IMR-90 (cell line): ENCODE measurements around the gene KCNIP1. TPM values are rescaled to one million over a fixed set of nuclear protein-coding genes. Genes with fewer than 3 reads are reported as not detected.

Experiments used
- ATAC-seq: fragments of 200-7000 bp; cut with Tn5 transposase; 2 replicates; pipeline ENCODE4 v1.9.1; 2020; ENCODE audit warnings: low read depth, mild to moderate bottlenecking, moderate library complexity
- BruUV-seq: library from RNA; stranded (reverse); fragments of 400-500 nt; replicated peaks from 2 replicates; lab custom pipeline; 2021; lab: Mats Ljungman, UMichigan
- CTCF ChIA-PET: fragments of 300-600 bp; formaldehyde crosslinking; extraction: SDS; loops from one replicate; lab custom pipeline; 2021; ENCODE audit warnings: antibody characterized with exemption; lab: Yijun Ruan, JAX
- POLR2A ChIA-PET: fragments of 300-600 bp; sonication (Branson Sonifier 250); formaldehyde crosslinking; loops from one replicate; lab custom pipeline; 2022; ENCODE audit warnings: antibody characterized with exemption; ENCODE audit not compliant: unreplicated experiment; lab: Charles Lee
- DNase-seq: peaks from one replicate; pipeline ENCODE4 v3.0.0; 2013
- H2AFZ ChIP-seq: replicated peaks from 2 replicates; pipeline ENCODE3; 2013; ENCODE audit warnings: low read length, mild to moderate bottlenecking; ENCODE audit not compliant: poor library complexity
- H2AK5ac ChIP-seq: 2 replicates; pipeline ENCODE4 v1.6.1; 2013; ENCODE audit warnings: low read depth, low read length, inconsistent platforms
- H2AK9ac ChIP-seq: replicated peaks from 2 replicates; pipeline ENCODE3; 2013; ENCODE audit warnings: mild to moderate bottlenecking, low read depth, low read length, moderate library complexity; ENCODE audit not compliant: poor library complexity
- H2BK120ac ChIP-seq: 2 replicates; pipeline ENCODE4 v1.6.1; 2013; ENCODE audit warnings: low read depth, low read length, inconsistent platforms
- H2BK15ac ChIP-seq: 3 replicates; pipeline ENCODE4 v1.6.1; 2013; ENCODE audit warnings: low read depth, low read length, inconsistent platforms
- H2BK20ac ChIP-seq: 2 replicates; pipeline ENCODE4 v1.6.1; 2013; ENCODE audit warnings: low read depth, mild to moderate bottlenecking, inconsistent platforms, low read length, moderate library complexity
- H2BK5ac ChIP-seq: 2 replicates; pipeline ENCODE4 v1.6.1; 2013; ENCODE audit warnings: mild to moderate bottlenecking, low read depth, low read length, inconsistent platforms; ENCODE audit not compliant: poor library complexity, severe bottlenecking
- H3K14ac ChIP-seq: replicated peaks from 2 replicates; pipeline ENCODE4 v1.6.1; 2013; ENCODE audit warnings: low read depth, low read length, inconsistent platforms
- H3K18ac ChIP-seq: 2 replicates; pipeline ENCODE4 v1.6.1; 2013; ENCODE audit warnings: low read depth, low read length, control low read depth
- H3K23ac ChIP-seq: 2 replicates; pipeline ENCODE4 v1.6.1; 2013; ENCODE audit warnings: low read depth, low read length, inconsistent platforms
- H3K27ac ChIP-seq: 2 replicates; pipeline ENCODE4 v1.5.1; 2013; ENCODE audit warnings: mild to moderate bottlenecking, control low read depth, low read length; ENCODE audit not compliant: insufficient read depth
- H3K27me3 ChIP-seq: 2 replicates; pipeline ENCODE4 v1.6.1; 2013; ENCODE audit warnings: low read length; ENCODE audit not compliant: control insufficient read depth, insufficient read depth
- H3K36me3 ChIP-seq: 2 replicates; pipeline ENCODE4 v1.6.1; 2013; ENCODE audit warnings: low read length, mixed read lengths; ENCODE audit not compliant: control insufficient read depth, insufficient read depth
- H3K4ac ChIP-seq: 2 replicates; pipeline ENCODE4 v1.6.1; 2013; ENCODE audit warnings: low read depth, low read length, inconsistent platforms
- H3K4me1 ChIP-seq: 2 replicates; pipeline ENCODE4 v1.6.1; 2013; ENCODE audit warnings: low read length, mixed read lengths; ENCODE audit not compliant: control insufficient read depth, insufficient read depth
- H3K4me2 ChIP-seq: 2 replicates; pipeline ENCODE4 v1.6.1; 2013; ENCODE audit warnings: low read depth, mild to moderate bottlenecking, control low read depth, low read length, moderate library complexity
- H3K4me3 ChIP-seq: 2 replicates; pipeline ENCODE4 v1.5.1; 2013; ENCODE audit warnings: low read depth, mild to moderate bottlenecking, control low read depth, low read length, moderate library complexity; ENCODE audit not compliant: insufficient read depth
- H3K56ac ChIP-seq: 2 replicates; pipeline ENCODE4 v1.6.1; 2013; ENCODE audit warnings: low read length, inconsistent platforms; ENCODE audit not compliant: insufficient read depth; ENCODE audit errors: extremely low read depth
- H3K79me1 ChIP-seq, 2 experiments: 2 replicates each; pipeline ENCODE4 v1.6.1; 2013; ENCODE audit warnings: low read length in 2 of 2, inconsistent platforms in 1 of 2, low read depth in 1 of 2
- H3K9ac ChIP-seq: 2 replicates; pipeline ENCODE4 v1.6.1; 2013; ENCODE audit warnings: low read depth, low read length, control low read depth
- H3K9me1 ChIP-seq: 2 replicates; pipeline ENCODE4 v1.6.1; 2013; ENCODE audit warnings: low read length, inconsistent platforms; ENCODE audit not compliant: insufficient read depth
- H3K9me3 ChIP-seq: 2 replicates; pipeline ENCODE4 v1.6.1; 2013; ENCODE audit warnings: low read length; ENCODE audit not compliant: control insufficient read depth, insufficient read depth
- H4K20me1 ChIP-seq: 2 replicates; pipeline ENCODE4 v1.6.1; 2013; ENCODE audit warnings: low read length, inconsistent platforms; ENCODE audit not compliant: insufficient read depth
- H4K5ac ChIP-seq: 2 replicates; pipeline ENCODE4 v1.6.1; 2013; ENCODE audit warnings: mild to moderate bottlenecking, low read depth, low read length, control low read depth
- H4K8ac ChIP-seq, 2 experiments: 2 replicates each; pipeline ENCODE4 v1.6.1; 2013; ENCODE audit warnings: low read depth in 2 of 2, low read length in 2 of 2, control low read depth in 1 of 2, inconsistent platforms in 1 of 2
- H4K91ac ChIP-seq: 2 replicates; pipeline ENCODE4 v1.6.1; 2013; ENCODE audit warnings: low read depth, low read length, inconsistent platforms; ENCODE audit not compliant: insufficient read depth
- BHLHE40 ChIP-seq: fragments of 150-350 bp; IDR thresholded peaks from 2 replicates; pipeline ENCODE4 v1.6.1; 2016; ENCODE audit warnings: mild to moderate bottlenecking, low read depth, low read length
- CEBPB ChIP-seq: IDR thresholded peaks from 2 replicates; pipeline ENCODE4 v1.6.1; 2012; ENCODE audit warnings: low read depth, low read length, improper control_type of control experiment
- CHD1 ChIP-seq: IDR thresholded peaks from 2 replicates; pipeline ENCODE4 v1.6.1; 2012; ENCODE audit warnings: low read depth, low read length, improper control_type of control experiment
- FOS ChIP-seq: fragments of 150-350 bp; IDR thresholded peaks from 2 replicates; pipeline ENCODE4 v1.6.1; 2016; ENCODE audit warnings: low read depth, low read length
- MXI1 ChIP-seq: IDR thresholded peaks from 2 replicates; pipeline ENCODE4 v1.6.1; 2012; ENCODE audit warnings: low read depth, mild to moderate bottlenecking, low read length, moderate library complexity, borderline replicate concordance
- RCOR1 ChIP-seq: IDR thresholded peaks from 2 replicates; pipeline ENCODE4 v1.6.1; 2012; ENCODE audit warnings: mild to moderate bottlenecking, low read length, improper control_type of control experiment; ENCODE audit not compliant: insufficient replicate concordance
- WGBS, 2 experiments: methylation state at CpG; one replicate each; pipeline versions ENCODE4 v1.1.5 to v1.1.7; 2013; ENCODE audit warnings: missing lambda C conversion rate in 2 of 2; ENCODE audit not compliant: insufficient read length in 1 of 2; ENCODE audit errors: extremely low coverage in 2 of 2; 5-methylcytosine and 5-hydroxymethylcytosine counted together
- dilution Hi-C: fragments of 300-500 bp; cut with HindIII; formaldehyde crosslinking; loops from one replicate; pipeline ENCODE4 v1.14.3; 2018; ENCODE audit warnings: low sequenced_read_pairs; ENCODE audit not compliant: unreplicated experiment
- in situ Hi-C: fragments of 300-500 bp; cut with MboI; formaldehyde crosslinking; loops from 3 replicates; pipeline ENCODE4 v1.14.3; 2019; ENCODE audit warnings: low sequenced_read_pairs, inconsistent platforms, mixed read lengths
- intact Hi-C: fragments of 100-400 bp; cut with micrococcal nuclease; formaldehyde crosslinking; loops from 2 replicates; pipeline ENCODE4 v1.10.0; 2022
- polyA plus RNA-seq, 3 experiments: library from polyadenylated mRNA; depleted of rRNA; stranded (reverse); fragments of >200 nt; gene quantifications; 2 replicates each; pipeline ENCODE4 v1.2.3, GENCODE V29; 2012; ENCODE audit warnings: low replicate concordance in 1 of 3
- total RNA-seq: library from RNA; depleted of rRNA; stranded (reverse); fragments of >200 nt; gene quantifications from 2 replicates; pipeline ENCODE4 v1.2.3, GENCODE V29; 2012

KCNIP1 gene
- total and polyA plus RNA-seq, 2 of the 4 experiments (the other 2 are of a cell fraction) = not detected

DNA sequence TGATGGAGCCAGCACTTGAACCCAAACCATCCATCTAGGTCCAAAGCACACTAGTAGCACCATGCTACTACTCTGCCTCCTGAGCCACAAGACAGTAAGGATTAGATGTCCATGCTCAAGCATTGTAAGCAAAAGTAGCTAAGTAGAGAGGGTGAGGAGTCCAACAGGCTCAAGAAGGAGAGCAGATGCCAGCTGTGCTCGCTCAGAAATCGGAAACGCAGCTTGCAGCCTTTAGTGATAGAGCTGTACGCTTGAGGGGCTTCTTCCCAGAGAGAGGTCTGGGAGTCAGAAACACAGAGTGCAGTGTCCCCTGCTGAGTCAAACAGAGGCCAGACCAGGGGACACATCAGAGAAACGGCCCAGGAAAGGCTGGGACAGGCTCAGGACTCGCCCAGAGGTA, 247.0 kb downstream of the KCNIP1 start:
- Histone ChIP-seq H2AK5ac (no peak overlapping the region), H2BK5ac (no peak overlapping the region), H2AK9ac (no peak overlapping the region), H3K4me2 (no peak overlapping the region), H3K79me1 (no peaks in the 10 kb centered on the region), H4K91ac (no peak overlapping the region), H4K20me1 (no peaks in the 10 kb centered on the region), H2BK15ac (no peak overlapping the region), H3K14ac (no peak overlapping the region), H4K8ac (no peak overlapping the region), H2BK120ac (no peak overlapping the region), H3K4me3 (no peak overlapping the region), H4K5ac (no peak overlapping the region), H3K23ac (no peak overlapping the region; the same call in 1 of the 2 replicates), H3K9me1 (no peaks in the 10 kb centered on the region), H3K56ac (no peak overlapping the region), H3K36me3 (no peaks in the 10 kb centered on the region), H3K4ac (no peak overlapping the region), H3K9ac (no peak overlapping the region), H2AFZ (no peak overlapping the region), H3K4me1 (no peaks in the 10 kb centered on the region; the same call in 1 of the 2 replicates), H3K18ac (no peak overlapping the region), H3K27ac (no peak overlapping the region), H3K9me3 (no peaks in the 10 kb centered on the region), H3K27me3 (peaks cover 35% of the 10 kb centered on the region), H2BK20ac (no peak overlapping the region)
- ATAC-seq = no peak
- no TSS peak for BruUV-seq
- TF ChIP-seq RCOR1 = no peak
- no peak for TF ChIP-seq BHLHE40
- TF ChIP-seq MXI1 = no peak
- TF ChIP-seq CHD1 = no peak
- no peak for TF ChIP-seq FOS
- no peak for TF ChIP-seq CEBPB
- in situ Hi-C loops (no loop called here), dilution Hi-C loops (no loop called here), intact Hi-C loops (no loop called here)
- POLR2A ChIA-PET = no interaction called here
- DNase-seq = no peak
- CTCF ChIA-PET = interaction anchor here (1.3 kb wide), 1 partner anchor 42 kb away, joined by 4 read pairs; no protein-coding TSS in a partner anchor
- 80% methylated on average over 2 of the region's 6 CpGs; no CpG with 5 or more reads in 1 of the 2 experiments for WGBS, 2 experiments
